OCI-LY7 (cell line): ENCODE measurements around the gene PACSIN2. TPM values are rescaled to one million over a fixed set of nuclear protein-coding genes. Genes with fewer than 3 reads are reported as not detected.

Source experiments
- BruUV-seq: library from RNA; stranded (reverse); fragments of 400-500 nt; replicated peaks from 2 replicates; lab custom pipeline; 2021; lab: Mats Ljungman, UMichigan
- CTCF ChIA-PET: fragments of 300-600 bp; sonication (Branson Sonifier 250); formaldehyde crosslinking; loops from one replicate; lab custom pipeline; 2022; ENCODE audit warnings: antibody characterized with exemption; ENCODE audit not compliant: unreplicated experiment; lab: Charles Lee
- POLR2A ChIA-PET: fragments of 300-600 bp; sonication (Branson Sonifier 250); formaldehyde crosslinking; loops from one replicate; lab custom pipeline; 2022; ENCODE audit warnings: antibody characterized with exemption; lab: Charles Lee
- DNase-seq: peaks from one replicate; pipeline ENCODE4 v3.0.0-alpha.2; 2015; ENCODE audit warnings: low spot score
- H2AFZ ChIP-seq: fragments of 200-600 bp; sonication (generic), shearing (Covaris generic); 2 replicates; pipeline ENCODE4 v1.6.1; 2014; ENCODE audit warnings: mild to moderate bottlenecking, antibody characterized with exemption, low read length, moderate library complexity
- H3K27ac ChIP-seq: fragments of 200-600 bp; sonication (generic); 2 replicates; pipeline ENCODE4 v1.5.1; 2014; ENCODE audit warnings: mixed run types, low read depth, mild to moderate bottlenecking, moderate library complexity, low read length, inconsistent platforms; ENCODE audit not compliant: poor library complexity, severe bottlenecking
- H3K36me3 ChIP-seq: fragments of 200-600 bp; sonication (generic); 2 replicates; pipeline ENCODE4 v1.6.1; 2014; ENCODE audit warnings: mild to moderate bottlenecking, antibody characterized with exemption, low read length, moderate library complexity, mixed read lengths; ENCODE audit not compliant: insufficient read depth
- H3K4me1 ChIP-seq: fragments of 200-600 bp; sonication (generic); 2 replicates; pipeline ENCODE4 v1.5.1; 2014; ENCODE audit warnings: mild to moderate bottlenecking, low read length; ENCODE audit not compliant: insufficient read depth, poor library complexity, severe bottlenecking
- H3K4me2 ChIP-seq: fragments of 200-600 bp; sonication (generic); 2 replicates; pipeline ENCODE4 v1.6.1; 2014; ENCODE audit warnings: mild to moderate bottlenecking, low read length
- H3K4me3 ChIP-seq: fragments of 200-600 bp; sonication (generic); 2 replicates; pipeline ENCODE4 v1.5.1; 2014; ENCODE audit warnings: mild to moderate bottlenecking, low read depth, low read length; ENCODE audit not compliant: poor library complexity, severe bottlenecking
- H3K79me2 ChIP-seq: fragments of 200-600 bp; sonication (generic); 2 replicates; pipeline ENCODE4 v1.6.1; 2016; ENCODE audit warnings: low read depth, mild to moderate bottlenecking, low read length, moderate library complexity, mixed read lengths; ENCODE audit not compliant: insufficient read depth
- H3K9me2 ChIP-seq: fragments of 200-600 bp; sonication (generic); 2 replicates; pipeline ENCODE4 v1.6.1; 2016; ENCODE audit warnings: mild to moderate bottlenecking, low read length, mixed read lengths; ENCODE audit not compliant: insufficient read depth
- H3K9me3 ChIP-seq: fragments of 200-600 bp; sonication (generic); 2 replicates; pipeline ENCODE4 v1.6.1; 2014; ENCODE audit warnings: mild to moderate bottlenecking, mixed run types, low read length, mixed read lengths
- H4K20me1 ChIP-seq: fragments of 200-600 bp; sonication (generic); 2 replicates; pipeline ENCODE4 v1.6.1; 2014; ENCODE audit warnings: mild to moderate bottlenecking, antibody characterized with exemption, low read length, moderate library complexity, mixed read lengths; ENCODE audit not compliant: insufficient read depth
- EZH2phosphoT487 ChIP-seq: fragments of 200-600 bp; sonication (generic); IDR thresholded peaks from 2 replicates; pipeline ENCODE4 v1.6.1; 2018; ENCODE audit warnings: low read depth, borderline replicate concordance, mild to moderate bottlenecking, mixed run types, antibody characterized with exemption, low read length, moderate library complexity, mixed read lengths
- intact Hi-C: fragments of 100-400 bp; cut with micrococcal nuclease; formaldehyde crosslinking; loops from one replicate; pipeline ENCODE4 v1.10.0; 2022; ENCODE audit not compliant: unreplicated experiment
- total RNA-seq, 2 experiments: library from RNA; depleted of rRNA in 1 of 2; stranded (reverse); fragments of >200 nt in 1 of 2; shearing (Covaris generic) in 1 of 2; gene quantifications; 2 replicates each; pipeline ENCODE4 v1.2.3, GENCODE V29; 2014 to 2022
- TF ChIP-seq, protein P1 (sequence below): fragments of 200-600 bp; sonication (generic); conservative IDR thresholded peaks from 2 replicates; pipeline ENCODE4 v1.5.1; 2014; ENCODE audit warnings: mild to moderate bottlenecking, antibody characterized with exemption, low read length, moderate library complexity, mixed read lengths

The PACSIN2 gene
- total RNA-seq, 2 experiments from 2014 or later, result 25.4 to 41.7 TPM

DNA sequence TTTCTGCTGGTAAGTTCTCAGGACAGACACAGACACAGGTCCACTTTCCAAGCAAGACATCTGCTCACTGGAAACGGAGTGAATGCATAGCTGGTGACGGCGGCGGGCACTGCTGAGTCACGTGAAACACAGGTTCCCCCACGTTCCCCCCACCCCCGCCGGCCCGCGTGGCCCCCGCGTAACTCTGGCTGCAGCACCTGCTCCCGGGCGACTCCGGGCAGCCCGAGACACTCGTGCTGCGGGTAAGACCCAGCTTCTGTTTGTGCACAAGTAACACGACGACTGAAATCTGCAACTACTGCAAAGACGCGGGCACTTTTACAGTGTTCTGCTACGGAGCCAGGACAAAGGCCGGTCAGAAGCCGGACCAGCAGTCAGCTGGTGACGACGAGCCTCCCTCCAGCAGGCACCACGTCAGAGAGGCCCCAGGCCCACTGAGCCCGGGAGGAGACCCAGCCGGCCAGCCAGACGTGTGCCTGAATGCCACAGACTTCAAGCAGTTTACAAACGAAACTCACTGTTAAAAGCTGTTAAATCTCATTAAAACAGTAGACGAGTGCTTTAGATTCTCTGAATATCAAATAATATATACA, 145.0 kb downstream of the PACSIN2 start:
- Histone ChIP-seq H4K20me1 (no peaks in the 10 kb centered on the region), H3K4me1 (peaks cover 4% of the 10 kb centered on the region), H2AFZ (no peak overlapping the region), H3K4me3 (no peak overlapping the region), H3K36me3 (0 out of 2 replicates have a peak, but pooled peaks cover 3% of the 10 kb centered on the region), H3K4me2 (no peak overlapping the region), H3K27ac (no peak overlapping the region), H3K9me2 (no peaks in the 10 kb centered on the region), H3K79me2 (no peaks in the 10 kb centered on the region), H3K9me3 (no peaks in the 10 kb centered on the region)
- ChIA-PET POLR2A (interaction anchor here (0.6 kb wide), 1 partner anchor 25 kb away, joined by 4 read pairs; no protein-coding TSS in a partner anchor), CTCF (no interaction called here)
- TF ChIP-seq EZH2phosphoT487, result no peak
- TF ChIP-seq, protein P1, sequence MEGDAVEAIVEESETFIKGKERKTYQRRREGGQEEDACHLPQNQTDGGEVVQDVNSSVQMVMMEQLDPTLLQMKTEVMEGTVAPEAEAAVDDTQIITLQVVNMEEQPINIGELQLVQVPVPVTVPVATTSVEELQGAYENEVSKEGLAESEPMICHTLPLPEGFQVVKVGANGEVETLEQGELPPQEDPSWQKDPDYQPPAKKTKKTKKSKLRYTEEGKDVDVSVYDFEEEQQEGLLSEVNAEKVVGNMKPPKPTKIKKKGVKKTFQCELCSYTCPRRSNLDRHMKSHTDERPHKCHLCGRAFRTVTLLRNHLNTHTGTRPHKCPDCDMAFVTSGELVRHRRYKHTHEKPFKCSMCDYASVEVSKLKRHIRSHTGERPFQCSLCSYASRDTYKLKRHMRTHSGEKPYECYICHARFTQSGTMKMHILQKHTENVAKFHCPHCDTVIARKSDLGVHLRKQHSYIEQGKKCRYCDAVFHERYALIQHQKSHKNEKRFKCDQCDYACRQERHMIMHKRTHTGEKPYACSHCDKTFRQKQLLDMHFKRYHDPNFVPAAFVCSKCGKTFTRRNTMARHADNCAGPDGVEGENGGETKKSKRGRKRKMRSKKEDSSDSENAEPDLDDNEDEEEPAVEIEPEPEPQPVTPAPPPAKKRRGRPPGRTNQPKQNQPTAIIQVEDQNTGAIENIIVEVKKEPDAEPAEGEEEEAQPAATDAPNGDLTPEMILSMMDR, result no peak
- intact Hi-C loops, result no loop called here
- no TSS peak for BruUV-seq
- no peak for DNase-seq

DNA sequence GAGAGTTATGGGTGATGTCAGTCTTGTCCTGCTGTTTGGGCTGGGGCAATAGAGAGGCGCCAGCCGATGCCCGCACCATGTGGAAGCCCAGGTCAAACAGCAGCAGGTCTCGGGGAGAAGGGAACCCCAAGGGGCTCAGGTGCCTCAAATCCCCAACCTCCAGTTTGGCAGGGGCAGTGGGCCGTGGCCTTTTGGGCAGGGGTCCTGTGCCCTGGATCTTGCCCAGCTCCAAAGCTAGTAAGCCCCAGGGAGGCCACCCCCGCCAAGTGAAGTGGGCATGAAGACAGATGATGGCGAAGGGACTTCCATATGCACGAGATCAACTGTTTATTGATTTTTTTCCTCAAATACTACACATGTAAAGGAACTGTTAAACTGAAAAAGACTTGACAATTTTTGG, 145.5 kb downstream of the PACSIN2 start:
- Histone ChIP-seq H3K27ac (no peak overlapping the region), H3K4me2 (no peak overlapping the region), H3K4me1 (peaks cover 4% of the 10 kb centered on the region), H3K9me2 (no peaks in the 10 kb centered on the region), H3K9me3 (no peaks in the 10 kb centered on the region), H4K20me1 (no peaks in the 10 kb centered on the region), H2AFZ (no peak overlapping the region), H3K36me3 (0 out of 2 replicates have a peak, but pooled peaks cover 3% of the 10 kb centered on the region), H3K4me3 (no peak overlapping the region), H3K79me2 (no peaks in the 10 kb centered on the region)
- intact Hi-C loops, result no loop called here
- POLR2A ChIA-PET, result no interaction called here
- TF ChIP-seq, protein P1, result no peak
- TF ChIP-seq EZH2phosphoT487, result no peak
- CTCF ChIA-PET, result no interaction called here
- no peak for DNase-seq
- BruUV-seq, result no TSS peak

DNA sequence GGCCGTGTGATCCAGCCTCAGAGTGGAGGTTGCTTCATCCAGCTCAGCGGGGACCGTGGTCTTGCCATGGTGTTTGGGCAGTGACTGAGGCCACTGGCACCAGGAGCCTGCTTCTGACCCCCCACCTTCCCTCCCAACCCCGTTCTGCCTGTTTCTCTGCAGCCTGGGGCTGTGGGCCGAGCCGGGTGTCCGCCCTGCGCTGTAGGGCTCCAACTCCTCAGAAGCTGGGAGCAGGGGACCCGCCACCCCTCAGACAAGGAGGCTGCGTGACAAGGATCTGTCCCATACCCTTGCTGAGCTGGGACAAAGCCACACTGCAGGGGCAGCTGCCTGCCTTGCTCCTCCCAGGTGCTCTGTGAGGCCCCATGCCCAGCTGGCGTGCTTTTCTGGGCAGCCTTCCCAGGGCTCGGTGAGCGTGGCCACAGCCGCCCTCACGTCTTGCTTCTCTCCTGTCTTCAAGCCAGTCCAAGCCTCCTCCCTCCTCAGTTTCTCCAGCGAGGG, 146.1 kb downstream of the PACSIN2 start:
- no peak for DNase-seq
- POLR2A ChIA-PET, result no interaction called here
- intact Hi-C loops, result no loop called here
- H3K9me3 ChIP-seq, result no peaks in the 10 kb centered on the region
- H3K9me2 ChIP-seq, result no peaks in the 10 kb centered on the region
- H3K4me3 ChIP-seq, result no peak overlapping the region
- H3K79me2 ChIP-seq, result no peaks in the 10 kb centered on the region
- CTCF ChIA-PET, result interaction anchor here (0.6 kb wide), 1 partner anchor 211 kb away, joined by 3 read pairs; no protein-coding TSS in a partner anchor
- no TSS peak for BruUV-seq
- no peak overlapping the region for H3K27ac ChIP-seq
- no peaks in the 10 kb centered on the region for H4K20me1 ChIP-seq
- TF ChIP-seq EZH2phosphoT487, result no peak
- TF ChIP-seq, protein P1, result no peak
- no peak overlapping the region for H3K4me2 ChIP-seq
- no peaks in the 10 kb centered on the region for H3K36me3 ChIP-seq
- no peak overlapping the region for H2AFZ ChIP-seq
- peaks cover 4% of the 10 kb centered on the region for H3K4me1 ChIP-seq
